Ishikawa (cell line): ENCODE data around the gene KCNQ1.

Source experiments
- CEBPB ChIP-seq: IDR thresholded peaks from 2 replicates; pipeline ENCODE4 v1.6.1; 2012
- CREB1 ChIP-seq: IDR thresholded peaks from 2 replicates; pipeline ENCODE4 v1.6.1; 2012; ENCODE audit warnings: low read depth
- EGR1 ChIP-seq: IDR thresholded peaks from 2 replicates; pipeline ENCODE4 v1.6.1; 2012
- EP300 ChIP-seq: IDR thresholded peaks from 2 replicates; pipeline ENCODE4 v1.6.1; 2012; ENCODE audit warnings: borderline replicate concordance
- FOXM1 ChIP-seq: IDR thresholded peaks from 2 replicates; pipeline ENCODE4 v1.6.1; 2012; ENCODE audit warnings: low read depth, borderline replicate concordance
- NFIC ChIP-seq: IDR thresholded peaks from 2 replicates; pipeline ENCODE4 v1.6.1; 2012
- RAD21 ChIP-seq: IDR thresholded peaks from 2 replicates; pipeline ENCODE4 v1.6.1; 2012; ENCODE audit warnings: low read depth
- REST ChIP-seq: IDR thresholded peaks from 2 replicates; pipeline ENCODE4 v1.6.1; 2012; ENCODE audit warnings: low read depth, mild to moderate bottlenecking
- TAF1 ChIP-seq: IDR thresholded peaks from 2 replicates; pipeline ENCODE4 v1.6.1; 2012; ENCODE audit warnings: low read depth, mild to moderate bottlenecking
- TCF12 ChIP-seq: IDR thresholded peaks from 2 replicates; pipeline ENCODE4 v1.6.1; 2012; ENCODE audit warnings: low read depth
- TEAD4 ChIP-seq: IDR thresholded peaks from 2 replicates; pipeline ENCODE4 v1.6.1; 2012
- YY1 ChIP-seq: IDR thresholded peaks from 2 replicates; pipeline ENCODE4 v1.6.1; 2012; ENCODE audit warnings: low read depth
- ZBTB7A ChIP-seq: IDR thresholded peaks from 2 replicates; pipeline ENCODE4 v1.6.1; 2012; ENCODE audit warnings: low read depth
- TF ChIP-seq, protein P1 (sequence below): IDR thresholded peaks from 2 replicates; pipeline ENCODE4 v1.6.1; 2012
- TF ChIP-seq, protein P2 (sequence below): IDR thresholded peaks from 2 replicates; pipeline ENCODE4 v1.6.1; 2012

Gene KCNQ1

DNA sequence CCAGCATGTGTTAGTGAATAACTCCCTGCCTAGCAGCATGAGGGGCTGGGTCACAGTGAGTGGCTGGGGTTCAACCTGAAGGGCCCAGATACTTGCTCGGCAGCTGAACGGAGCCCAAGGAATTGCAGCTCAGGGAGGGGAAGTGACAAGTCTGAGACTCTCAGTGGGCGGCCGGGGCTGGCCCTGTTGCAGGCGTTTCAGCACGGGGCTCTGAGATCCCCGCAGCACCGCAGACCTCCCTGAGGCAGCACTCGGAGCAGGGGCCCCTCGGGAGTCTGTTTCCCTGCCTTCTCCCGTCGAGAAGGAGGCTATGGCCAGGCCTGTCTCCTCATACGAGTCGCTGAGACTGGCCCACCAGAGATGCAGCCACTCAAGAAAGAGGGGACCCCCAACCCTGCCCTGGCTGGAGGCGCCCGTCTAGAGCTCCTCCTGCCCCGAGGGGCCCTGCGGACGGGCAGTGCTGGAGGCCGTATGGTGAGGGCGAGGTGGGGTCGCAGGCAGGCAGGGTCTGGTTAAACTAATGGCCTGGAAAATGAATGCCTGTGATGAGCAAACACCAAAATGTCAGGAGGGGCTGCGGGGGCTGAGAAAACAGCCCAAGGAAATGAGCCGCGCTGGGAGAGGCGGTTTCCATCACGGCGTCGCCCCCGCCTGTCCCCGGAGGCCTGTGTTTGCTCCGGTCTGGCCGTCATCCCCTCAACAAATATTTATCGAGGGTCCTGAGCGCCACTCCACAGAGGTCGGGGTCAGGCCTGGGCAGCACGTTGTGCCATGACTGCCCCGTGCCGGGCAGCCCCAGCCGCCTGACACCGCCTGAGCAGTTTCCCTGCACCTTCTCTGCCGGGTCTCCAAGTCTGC, 35.0 kb upstream of the KCNQ1 start:
- no peak for TF ChIP-seq NFIC
- TF ChIP-seq, protein P1, sequence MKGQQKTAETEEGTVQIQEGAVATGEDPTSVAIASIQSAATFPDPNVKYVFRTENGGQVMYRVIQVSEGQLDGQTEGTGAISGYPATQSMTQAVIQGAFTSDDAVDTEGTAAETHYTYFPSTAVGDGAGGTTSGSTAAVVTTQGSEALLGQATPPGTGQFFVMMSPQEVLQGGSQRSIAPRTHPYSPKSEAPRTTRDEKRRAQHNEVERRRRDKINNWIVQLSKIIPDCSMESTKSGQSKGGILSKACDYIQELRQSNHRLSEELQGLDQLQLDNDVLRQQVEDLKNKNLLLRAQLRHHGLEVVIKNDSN: no peak
- TF ChIP-seq TEAD4: no peak
- TF ChIP-seq TCF12: no peak
- TF ChIP-seq CREB1: no peak
- no peak for TF ChIP-seq EP300
- no peak for TF ChIP-seq REST
- TF ChIP-seq, protein P2, sequence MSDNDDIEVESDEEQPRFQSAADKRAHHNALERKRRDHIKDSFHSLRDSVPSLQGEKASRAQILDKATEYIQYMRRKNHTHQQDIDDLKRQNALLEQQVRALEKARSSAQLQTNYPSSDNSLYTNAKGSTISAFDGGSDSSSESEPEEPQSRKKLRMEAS: no peak
- no peak for TF ChIP-seq EGR1
- no peak for TF ChIP-seq CEBPB
- no peak for TF ChIP-seq YY1
- no peak for TF ChIP-seq RAD21
- no peak for TF ChIP-seq FOXM1
- TF ChIP-seq TAF1: no peak
- TF ChIP-seq ZBTB7A: no peak

GRCh38 chr11:2410616-2411015, 34.2 kb upstream of the KCNQ1 start:
- no peak for TF ChIP-seq RAD21

DNA sequence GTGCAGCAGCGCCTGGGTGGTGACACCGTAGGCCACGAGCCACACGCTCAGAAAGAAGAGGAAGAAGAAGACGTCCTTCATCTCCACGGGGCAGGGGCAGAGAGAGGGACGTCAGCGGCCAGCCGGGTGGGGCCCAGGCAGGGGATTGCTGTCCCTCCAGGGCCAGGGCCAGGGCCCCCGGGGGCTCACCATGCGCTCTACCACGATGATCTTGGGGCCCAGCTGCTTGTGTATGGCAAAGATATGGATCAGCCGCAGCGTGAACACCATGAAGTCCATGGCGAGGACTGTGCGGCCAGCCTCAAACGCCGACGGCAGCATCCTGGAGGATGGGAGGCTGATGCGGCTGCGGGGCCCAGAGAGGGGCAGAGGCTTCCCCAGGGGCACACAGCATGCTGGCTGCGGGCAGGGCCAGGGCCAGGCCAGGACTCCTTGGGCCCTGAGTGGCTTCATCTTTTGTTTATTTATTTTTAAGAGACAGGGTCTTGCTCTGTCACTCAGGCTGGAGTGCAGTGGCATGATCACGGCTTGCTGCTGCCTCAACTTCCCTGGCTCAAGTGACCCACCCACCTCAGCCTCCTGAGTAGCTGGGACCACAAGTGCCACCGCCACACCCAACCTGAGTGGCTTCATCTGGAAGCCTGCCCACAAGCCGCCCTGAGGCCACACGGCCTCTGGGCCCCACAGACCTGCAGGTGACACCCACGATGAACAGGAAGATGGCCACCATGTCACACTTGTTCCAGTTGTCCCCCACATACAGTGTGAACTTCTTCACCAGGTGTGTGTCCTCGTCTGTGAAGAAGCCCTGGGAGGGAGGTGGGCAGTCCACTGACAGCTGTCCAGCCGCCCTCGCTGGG, 33.1 kb upstream of the KCNQ1 start:
- TF ChIP-seq ZBTB7A (no peak), CREB1 (no peak), REST (no peak), EGR1 (no peak), NFIC (no peak), FOXM1 (no peak), CEBPB (no peak), YY1 (no peak)
- TF ChIP-seq, protein P2: no peak

- TF ChIP-seq EGR1 (no peak), RAD21 (no peak), ZBTB7A (no peak), TEAD4 (no peak), TCF12 (no peak), CREB1 (no peak), NFIC (no peak), CEBPB (no peak)
Measured at GRCh38 chr11:2412323-2412722, 32.5 kb upstream of the KCNQ1 start.

GRCh38 chr11:2413742-2414579, 30.8 kb upstream of the KCNQ1 start:
- no peak for TF ChIP-seq CREB1
- TF ChIP-seq, protein P1: no peak
- no peak for TF ChIP-seq NFIC
- TF ChIP-seq ZBTB7A: no peak
- no peak for TF ChIP-seq TEAD4
- TF ChIP-seq CEBPB: no peak
- TF ChIP-seq FOXM1: no peak
- no peak for TF ChIP-seq EP300
- TF ChIP-seq YY1: no peak
- no peak for TF ChIP-seq TCF12
- TF ChIP-seq, protein P2: no peak
- TF ChIP-seq TAF1: no peak
- no peak for TF ChIP-seq EGR1
- TF ChIP-seq RAD21: no peak
